Uterus (tissue), 2 donors: ENCODE results near the gene RAD23B.

Experiments
- POLR2A ChIP-seq, 2 donors: fragments of 450-650 bp; IDR thresholded peaks; one replicate each; pipeline ENCODE4 v1.6.1; 2016; ENCODE audit warnings: antibody characterized with exemption in 2 of 2, mild to moderate bottlenecking in 1 of 2, moderate library complexity in 1 of 2
- TF ChIP-seq, protein P1 (sequence below), 4 experiments: fragments of 200-600 bp in 2 of 4; fragments of 450-650 bp in 2 of 4; sonication (generic) in 2 of 4; IDR thresholded peaks; one replicate each; pipeline ENCODE4 v1.5.1; 2016 to 2019; ENCODE audit warnings: antibody characterized with exemption in 4 of 4, mild to moderate bottlenecking in 2 of 4, moderate library complexity in 1 of 4

DNA sequence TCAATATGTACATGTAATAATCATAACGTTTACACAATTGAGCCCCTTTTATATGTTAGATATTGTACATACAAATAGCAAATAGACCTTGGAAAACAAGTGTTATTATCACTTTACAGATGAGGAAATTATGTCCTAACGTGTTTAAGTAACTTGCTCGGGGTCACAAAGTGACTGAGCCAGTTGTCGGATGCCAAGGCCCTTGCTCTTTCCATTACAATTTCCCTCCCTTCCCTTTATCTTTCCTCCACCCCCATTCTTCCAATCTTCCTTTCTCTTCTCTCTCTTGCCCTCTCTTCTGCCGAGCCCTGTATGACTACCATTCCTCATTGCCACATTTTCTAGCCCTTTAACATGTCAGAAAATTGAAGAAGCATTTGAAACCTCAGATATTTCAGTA, 34.4 kb upstream of the RAD23B start:
- TF ChIP-seq, protein P1, sequence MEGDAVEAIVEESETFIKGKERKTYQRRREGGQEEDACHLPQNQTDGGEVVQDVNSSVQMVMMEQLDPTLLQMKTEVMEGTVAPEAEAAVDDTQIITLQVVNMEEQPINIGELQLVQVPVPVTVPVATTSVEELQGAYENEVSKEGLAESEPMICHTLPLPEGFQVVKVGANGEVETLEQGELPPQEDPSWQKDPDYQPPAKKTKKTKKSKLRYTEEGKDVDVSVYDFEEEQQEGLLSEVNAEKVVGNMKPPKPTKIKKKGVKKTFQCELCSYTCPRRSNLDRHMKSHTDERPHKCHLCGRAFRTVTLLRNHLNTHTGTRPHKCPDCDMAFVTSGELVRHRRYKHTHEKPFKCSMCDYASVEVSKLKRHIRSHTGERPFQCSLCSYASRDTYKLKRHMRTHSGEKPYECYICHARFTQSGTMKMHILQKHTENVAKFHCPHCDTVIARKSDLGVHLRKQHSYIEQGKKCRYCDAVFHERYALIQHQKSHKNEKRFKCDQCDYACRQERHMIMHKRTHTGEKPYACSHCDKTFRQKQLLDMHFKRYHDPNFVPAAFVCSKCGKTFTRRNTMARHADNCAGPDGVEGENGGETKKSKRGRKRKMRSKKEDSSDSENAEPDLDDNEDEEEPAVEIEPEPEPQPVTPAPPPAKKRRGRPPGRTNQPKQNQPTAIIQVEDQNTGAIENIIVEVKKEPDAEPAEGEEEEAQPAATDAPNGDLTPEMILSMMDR (IDR thresholded peaks at IDR 0.05), result no peak
- no peak for TF ChIP-seq POLR2A (IDR thresholded peaks at IDR 0.05)
